Body of pancreas (tissue), 4 donors: ENCODE data around the gene C3orf20. TPM values are rescaled to one million over a fixed set of nuclear protein-coding genes. Genes with fewer than 3 reads are reported as not detected.

Experiments used
- ATAC-seq: fragments of 150-250 bp; one replicate; pipeline ENCODE4 v1.9.1; 2016
- DNase-seq, 4 donors: peaks; one replicate each; pipeline ENCODE4 v3.0.0-alpha.2; 2019
- H3K27ac ChIP-seq, 4 donors: fragments of 200-600 bp; sonication (generic); 1 replicate in 3 of 4; 2 replicates in 1 of 4; pipeline versions ENCODE4 v1.5.1 to v1.6.1; 2016 to 2019; ENCODE audit warnings: mild to moderate bottlenecking in 1 of 4, mixed read lengths in 1 of 4, moderate library complexity in 1 of 4
- H3K27me3 ChIP-seq, 2 donors: fragments of 200-600 bp; sonication (generic); one replicate each; pipeline ENCODE4 v1.6.0; 2016; ENCODE audit warnings: mild to moderate bottlenecking in 1 of 2
- H3K36me3 ChIP-seq, 2 donors: fragments of 200-600 bp; sonication (generic); replicated peaks in 1 of 2; 2 replicates each; pipeline ENCODE4 v1.5.1; 2016; ENCODE audit warnings: low read depth in 2 of 2; ENCODE audit not compliant: insufficient read depth in 1 of 2
- H3K4me1 ChIP-seq: fragments of 200-600 bp; sonication (generic); one replicate; pipeline ENCODE4 v1.6.0; 2016
- H3K4me3 ChIP-seq, 2 donors: fragments of 200-600 bp; sonication (generic); 1 replicate in 1 of 2; 2 replicates in 1 of 2; pipeline ENCODE4 v1.5.1; 2016 to 2019
- H3K9me3 ChIP-seq, 3 donors: fragments of 200-600 bp; sonication (generic); 1 replicate in 2 of 3; 2 replicates in 1 of 3; pipeline ENCODE4 v1.5.1; 2016
- CTCF ChIP-seq, 7 experiments: fragments of 450-650 bp in 4 of 7; fragments of 200-600 bp in 3 of 7; sonication (generic) in 3 of 7; IDR thresholded peaks; one replicate each; pipeline ENCODE4 v1.5.1; 2016 to 2019; ENCODE audit warnings: antibody characterized with exemption in 7 of 7
- POLR2A ChIP-seq, 3 donors: fragments of 450-650 bp; IDR thresholded peaks; one replicate each; pipeline ENCODE4 v1.6.1; 2016; ENCODE audit warnings: antibody characterized with exemption in 3 of 3, mild to moderate bottlenecking in 2 of 3
- WGBS, 2 donors: methylation state at CpG; one replicate each; pipeline ENCODE4 v1.1.5; 2017; 5-methylcytosine and 5-hydroxymethylcytosine counted together
- intact Hi-C: fragments of 100-400 bp; cut with DNase I; formaldehyde crosslinking; loops from one replicate; pipeline ENCODE4 v1.15.1; 2023
- total RNA-seq, 2 donors: library from RNA; depleted of rRNA; stranded (reverse); fragments of >200 nt; gene quantifications; one replicate each; pipeline ENCODE4 v1.1.0, GENCODE V29; 2016

C3orf20 gene
- total RNA-seq, 2 donors from 2014 or later, result not detected

GRCh38 chr3:14698601-14699244 lies 23.8 kb downstream of the C3orf20 start:
- H3K27me3 ChIP-seq, result no peaks in the 10 kb centered on the region
- no peak overlapping the region for H3K27ac ChIP-seq
- no peaks in the 10 kb centered on the region for H3K9me3 ChIP-seq
- no peak for DNase-seq
- WGBS, 2 donors, result 69 to 100% methylated on average over 1 of the region's 1 CpG
- H3K4me1 ChIP-seq, result no peaks in the 10 kb centered on the region
- ATAC-seq, result no peak
- no peaks in the 10 kb centered on the region for H3K36me3 ChIP-seq
- no peak overlapping the region for H3K4me3 ChIP-seq
- intact Hi-C loops, result no loop called here
- no peak for TF ChIP-seq POLR2A (IDR thresholded peaks at IDR 0.05)
- no peak for TF ChIP-seq CTCF (IDR thresholded peaks at IDR 0.05)

- Histone ChIP-seq H3K36me3 (no peaks in the 10 kb centered on the region), H3K9me3 (no peaks in the 10 kb centered on the region), H3K4me1 (no peaks in the 10 kb centered on the region), H3K27ac (no peak overlapping the region), H3K27me3 (no peaks in the 10 kb centered on the region), H3K4me3 (no peak overlapping the region)
- ATAC-seq, result no peak
- no peak for DNase-seq
- intact Hi-C loops, result no loop called here
- WGBS, 2 donors, result 57 to 71% methylated on average over 1 of the region's 1 CpG
- TF ChIP-seq POLR2A (IDR thresholded peaks at IDR 0.05) (no peak), CTCF (IDR thresholded peaks at IDR 0.05) (no peak)
Observed at GRCh38 chr3:14699643-14700042, 24.7 kb downstream of the C3orf20 start.

- DNase-seq, result no peak
- Histone ChIP-seq H3K36me3 (no peaks in the 10 kb centered on the region), H3K27me3 (no peaks in the 10 kb centered on the region), H3K27ac (no peak overlapping the region), H3K4me3 (no peak overlapping the region), H3K9me3 (no peaks in the 10 kb centered on the region), H3K4me1 (no peaks in the 10 kb centered on the region)
- 80 to 85% methylated on average over 2 to 3 of the region's 3 CpGs for WGBS, 2 donors
- no peak for ATAC-seq
- TF ChIP-seq POLR2A (IDR thresholded peaks at IDR 0.05) (no peak), CTCF (IDR thresholded peaks at IDR 0.05) (no peak)
- intact Hi-C loops, result no loop called here
Observed at GRCh38 chr3:14700891-14701290, 25.9 kb downstream of the C3orf20 start.

GRCh38 chr3:14701676-14702075 lies 26.7 kb downstream of the C3orf20 start:
- no peaks in the 10 kb centered on the region for H3K27me3 ChIP-seq
- ATAC-seq (no peak), DNase-seq (no peak)
- TF ChIP-seq POLR2A (IDR thresholded peaks at IDR 0.05), result no peak
- TF ChIP-seq CTCF (IDR thresholded peaks at IDR 0.05), result no peak
- H3K36me3 ChIP-seq, result no peaks in the 10 kb centered on the region
- H3K4me3 ChIP-seq, result no peak overlapping the region
- no peaks in the 10 kb centered on the region for H3K9me3 ChIP-seq
- intact Hi-C loops, result no loop called here
- WGBS, 2 donors, result 81 to 85% methylated on average over 4 of the region's 4 CpGs
- H3K4me1 ChIP-seq, result no peaks in the 10 kb centered on the region
- no peak overlapping the region for H3K27ac ChIP-seq

GRCh38 chr3:14703128-14703750 lies 28.3 kb downstream of the C3orf20 start:
- no peaks in the 10 kb centered on the region for H3K4me1 ChIP-seq
- no peak for DNase-seq
- WGBS, 2 donors, result 81 to 86% methylated on average over 5 to 9 of the region's 9 CpGs
- H3K27ac ChIP-seq, result no peak overlapping the region
- no peaks in the 10 kb centered on the region for H3K27me3 ChIP-seq
- no peak overlapping the region for H3K4me3 ChIP-seq
- TF ChIP-seq CTCF (IDR thresholded peaks at IDR 0.05) (no peak), POLR2A (IDR thresholded peaks at IDR 0.05) (no peak)
- no peaks in the 10 kb centered on the region for H3K9me3 ChIP-seq
- ATAC-seq, result no peak
- intact Hi-C loops, result no loop called here
- H3K36me3 ChIP-seq, result no peaks in the 10 kb centered on the region
